HG03064 (cell line): ENCODE data around the gene SLC22A23.
"Not testable (repeated sequence)": the region's sequence is repeated elsewhere in the genome, so short reads cannot be mapped to it uniquely, and the experiment has no call there.

ENCODE experiments used
- ATAC-seq: cut with Tn5 transposase; IDR thresholded peaks from one replicate; pipeline ENCODE4 v1.9.1; 2021; ENCODE audit warnings: low read depth; ENCODE audit not compliant: unreplicated experiment

SLC22A23 gene

DNA sequence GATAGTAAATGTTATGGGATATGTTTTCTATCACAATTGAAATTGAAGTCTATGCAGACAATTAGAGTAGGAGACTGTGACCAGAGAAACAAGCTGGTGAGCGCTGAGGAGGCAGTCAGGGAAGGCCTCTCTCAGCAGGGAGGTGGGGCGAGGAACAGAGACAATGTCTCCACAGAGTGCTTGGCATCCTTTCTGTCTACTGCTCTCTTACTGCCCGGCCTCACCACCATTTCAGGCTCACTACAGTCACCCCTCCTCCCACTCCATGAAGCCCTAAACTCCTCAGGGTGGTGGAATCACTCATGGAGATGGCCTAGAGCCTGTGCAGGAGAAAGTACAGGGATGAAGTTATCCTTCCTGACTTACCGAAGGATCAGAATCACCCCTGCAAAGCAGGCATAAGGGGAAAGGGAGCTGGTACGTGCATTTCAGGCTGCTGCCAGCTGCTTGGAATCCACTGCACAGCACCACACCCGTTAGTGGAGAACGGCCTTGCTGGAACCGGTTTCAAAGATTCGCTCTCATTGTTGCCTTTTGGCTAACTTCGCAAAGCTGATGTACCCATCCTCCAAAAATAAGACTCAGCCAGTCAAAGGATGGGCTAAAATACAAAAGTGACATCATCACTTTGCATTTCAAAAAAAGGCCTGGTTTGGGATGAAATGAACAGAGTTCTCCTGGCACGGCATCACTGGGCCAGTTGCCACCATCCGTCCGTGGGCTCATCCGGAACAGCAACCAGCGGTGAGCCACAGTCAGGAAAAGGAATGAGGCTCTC is 67.3 kb downstream of the SLC22A23 start:
- ATAC-seq = no peak

GRCh38 chr6:3388786-3389185 is 68.1 kb downstream of the SLC22A23 start:
- no peak for ATAC-seq

GRCh38 chr6:3386374-3386857 is 70.4 kb downstream of the SLC22A23 start:
- no peak for ATAC-seq

DNA sequence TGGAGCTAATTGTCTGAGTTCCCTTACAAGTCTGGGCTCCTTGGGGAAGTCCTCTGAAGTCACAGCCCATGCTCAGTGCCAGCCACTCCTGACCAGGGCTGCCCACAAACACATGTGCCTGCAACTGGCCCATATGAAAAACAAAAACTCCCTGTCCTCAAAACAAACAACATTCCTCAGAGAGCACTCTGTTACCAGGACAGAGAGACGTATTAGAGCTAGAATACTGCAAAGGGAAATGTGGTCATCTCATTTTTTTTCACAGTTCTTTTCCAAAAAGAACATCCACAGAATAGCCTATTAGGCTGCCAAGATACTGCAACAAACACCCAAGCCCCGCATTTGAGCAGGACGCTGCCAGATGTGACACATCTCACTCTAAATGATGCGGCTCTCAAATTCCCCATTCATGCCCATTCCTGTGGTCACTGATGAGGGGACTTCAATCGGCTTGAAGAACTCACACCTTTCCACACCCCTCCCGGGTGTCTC is 71.1 kb downstream of the SLC22A23 start:
- ATAC-seq = no peak

GRCh38 chr6:3385181-3385580 is 71.7 kb downstream of the SLC22A23 start:
- not testable (repeated sequence) for ATAC-seq

GRCh38 chr6:3384241-3385143 is 72.4 kb downstream of the SLC22A23 start:
- no peak for ATAC-seq

DNA sequence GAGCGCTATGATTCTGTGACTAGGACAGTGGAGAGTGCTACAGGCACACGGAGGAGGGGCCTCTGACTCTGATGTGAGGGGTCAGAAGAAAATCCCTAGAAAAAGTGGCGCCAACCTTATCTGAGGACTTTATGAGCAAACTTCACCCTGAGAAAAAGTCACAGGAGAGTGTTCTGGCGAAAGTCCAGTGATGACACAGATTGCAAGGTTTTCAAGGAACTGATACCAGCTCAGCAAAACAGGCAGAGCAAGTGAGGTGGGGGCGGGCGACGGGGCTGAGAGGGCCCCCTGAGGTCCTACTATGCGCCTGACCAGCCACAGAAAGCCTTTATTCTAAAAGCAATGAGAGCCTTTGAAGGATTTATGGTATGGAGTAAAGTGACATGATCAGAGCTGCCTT is 73.3 kb downstream of the SLC22A23 start:
- ATAC-seq = no peak

DNA sequence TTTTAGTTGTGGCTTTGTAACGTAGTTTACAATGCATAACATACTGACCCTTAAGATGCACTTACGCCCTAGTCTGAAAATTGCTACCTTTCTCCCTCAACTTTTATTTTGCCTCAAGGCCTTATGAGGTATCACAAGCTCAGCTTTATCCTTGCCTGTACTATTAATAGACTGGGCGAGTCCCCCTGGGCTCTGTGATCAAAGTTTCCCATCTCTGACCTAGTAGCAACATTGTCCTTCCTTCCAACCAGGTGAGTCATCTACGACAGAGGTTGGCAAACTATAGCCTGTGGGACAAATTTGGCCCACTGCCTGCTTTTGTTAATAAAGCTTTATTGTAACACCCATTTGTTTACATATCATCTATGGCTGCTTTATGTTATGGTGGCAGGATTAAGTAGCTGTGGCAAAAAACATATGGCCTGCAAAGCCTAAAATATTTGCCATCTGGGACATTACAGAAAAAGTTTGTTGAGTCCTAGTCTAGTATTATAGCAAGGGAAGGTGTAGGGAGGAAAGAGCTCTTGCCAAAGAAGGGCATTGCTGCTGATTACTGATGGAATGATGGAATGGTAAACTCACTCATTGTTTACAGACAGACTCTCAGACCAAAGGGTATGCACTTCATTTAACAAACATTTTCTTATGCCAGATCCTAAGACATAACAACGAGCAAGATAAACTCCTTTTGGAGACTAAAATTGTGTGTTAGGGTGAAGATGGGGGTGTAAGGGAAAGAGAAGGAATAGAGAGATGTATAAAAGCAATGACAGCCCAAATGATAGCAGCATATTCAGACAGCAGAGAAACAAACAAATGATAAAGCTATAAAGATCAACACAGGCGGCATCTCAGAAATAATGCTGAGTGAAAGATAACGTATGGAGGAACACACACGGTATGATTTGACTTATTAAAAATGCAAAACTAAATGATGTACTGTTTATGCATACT is 74.2 kb downstream of the SLC22A23 start:
- no peak for ATAC-seq

- no peak for ATAC-seq
These were observed 75.5 kb downstream of the SLC22A23 start for GRCh38 chr6:3381233-3381921.

GRCh38 chr6:3380344-3381232 is 76.3 kb downstream of the SLC22A23 start:
- ATAC-seq = no peak

GRCh38 chr6:3379482-3380060 is 77.3 kb downstream of the SLC22A23 start:
- ATAC-seq = no peak

GRCh38 chr6:3378808-3379207 is 78.0 kb downstream of the SLC22A23 start:
- not testable (repeated sequence) for ATAC-seq

DNA sequence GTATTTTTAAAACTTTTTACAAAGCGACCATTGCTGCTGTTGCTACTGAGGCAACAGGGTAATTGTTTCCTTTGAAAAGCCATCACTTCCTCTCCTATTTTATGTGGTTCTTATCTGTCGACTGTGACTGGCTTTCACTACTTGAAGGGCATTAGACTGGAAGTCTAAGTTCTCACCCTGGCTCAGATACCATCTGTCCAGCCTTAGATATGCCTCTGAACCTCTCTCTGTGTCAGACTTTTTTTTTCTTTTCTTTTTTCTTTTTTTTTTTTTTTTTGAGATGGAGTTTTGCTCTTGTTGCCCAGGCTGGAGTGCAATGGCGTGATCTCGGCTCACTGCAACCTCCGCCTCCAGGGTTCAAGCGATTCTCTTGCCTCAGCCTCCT is 78.5 kb downstream of the SLC22A23 start:
- not testable (repeated sequence) for ATAC-seq

GRCh38 chr6:3377536-3378397 is 79.1 kb downstream of the SLC22A23 start:
- ATAC-seq = no peak

GRCh38 chr6:3376893-3377535 is 79.8 kb downstream of the SLC22A23 start:
- ATAC-seq = no peak

- no peak for ATAC-seq
These were observed 80.8 kb downstream of the SLC22A23 start for GRCh38 chr6:3376064-3376463.
